Ureter (tissue), 1 donor: ENCODE measurements around the gene FOXN1. TPM values are rescaled to one million over a fixed set of nuclear protein-coding genes. Genes with fewer than 3 reads are reported as not detected.

ENCODE experiments used
- DNase-seq: peaks from one replicate; pipeline ENCODE4 v3.0.0-alpha.2; 2020; ENCODE audit warnings: low spot score
- total RNA-seq: library from RNA; stranded (reverse); gene quantifications from one replicate; pipeline ENCODE4 v1.2.4, GENCODE V29; 2023
- donor health status: DM: yes; HTN: yes; CAD: no.

Gene FOXN1
- total RNA-seq, 1 donor from 2014 or later = 1.5 TPM

GRCh38 chr17:28545787-28546415 lies 39.8 kb downstream of the FOXN1 start:
- no peak for DNase-seq

DNA sequence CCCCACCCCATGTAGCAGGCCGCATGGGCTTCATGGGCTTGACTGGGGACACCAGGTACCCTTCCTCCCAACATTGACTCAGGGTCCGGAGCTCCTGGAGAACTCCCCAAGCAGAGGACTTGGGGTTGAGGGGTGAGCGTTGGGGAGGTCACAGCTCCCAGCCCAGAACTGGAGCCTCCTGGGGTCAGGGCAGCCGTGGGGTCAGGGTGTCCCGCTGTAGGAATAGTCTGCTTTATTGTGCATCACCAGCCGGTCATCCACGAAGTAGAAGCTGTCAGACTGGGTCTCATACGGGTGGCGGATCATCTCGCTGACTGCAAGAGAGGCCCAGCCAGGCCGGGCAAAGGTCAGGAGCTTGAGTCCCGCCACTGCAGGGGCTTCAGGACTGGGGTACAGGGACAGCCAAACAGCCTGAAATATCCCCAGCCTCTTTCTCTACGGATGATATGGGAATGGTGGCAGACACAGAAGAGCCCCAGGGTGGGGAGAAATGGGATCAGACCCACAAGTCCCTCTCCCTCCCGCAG lies 41.0 kb downstream of the FOXN1 start:
- no peak for DNase-seq

DNA sequence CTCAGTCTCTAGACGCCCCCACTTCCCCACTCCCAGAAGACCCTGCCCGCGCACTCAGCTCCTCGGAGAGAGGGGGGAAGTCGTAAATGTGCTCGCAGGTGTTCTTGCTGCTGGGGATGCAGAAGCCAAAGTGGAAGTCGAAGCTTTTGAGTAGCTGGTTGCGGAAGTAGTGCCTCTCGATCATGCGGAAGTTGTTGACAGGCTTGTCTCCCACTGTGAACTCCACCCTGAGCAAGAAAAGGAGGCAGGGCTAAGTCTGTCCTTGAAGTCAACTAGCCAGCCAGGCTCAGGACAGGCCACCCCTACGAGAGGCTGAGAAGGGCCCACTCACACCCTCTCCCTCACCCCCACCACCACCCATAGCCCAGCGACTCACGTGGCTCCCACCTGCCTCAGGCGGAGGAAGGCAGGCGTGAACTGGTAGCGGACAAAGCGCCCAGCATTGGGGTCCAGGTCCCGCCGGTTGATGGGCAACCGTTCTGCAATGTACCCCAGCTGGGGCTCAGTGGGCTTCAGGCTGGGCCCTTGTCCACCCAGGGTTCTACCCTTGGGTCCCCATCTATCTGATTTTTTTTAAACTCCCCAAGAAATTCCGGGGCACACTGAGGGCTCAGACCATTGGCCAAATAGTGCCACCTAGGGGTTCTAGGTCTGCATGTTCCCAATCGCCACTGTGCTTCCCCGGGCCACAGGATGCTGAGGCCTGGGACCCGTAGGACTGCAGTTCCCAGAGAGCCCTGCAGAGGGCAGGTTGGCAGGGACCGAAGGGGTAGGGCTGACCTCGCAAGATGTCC lies 41.7 kb downstream of the FOXN1 start:
- peak; percentile 71 for DNase-seq

DNA sequence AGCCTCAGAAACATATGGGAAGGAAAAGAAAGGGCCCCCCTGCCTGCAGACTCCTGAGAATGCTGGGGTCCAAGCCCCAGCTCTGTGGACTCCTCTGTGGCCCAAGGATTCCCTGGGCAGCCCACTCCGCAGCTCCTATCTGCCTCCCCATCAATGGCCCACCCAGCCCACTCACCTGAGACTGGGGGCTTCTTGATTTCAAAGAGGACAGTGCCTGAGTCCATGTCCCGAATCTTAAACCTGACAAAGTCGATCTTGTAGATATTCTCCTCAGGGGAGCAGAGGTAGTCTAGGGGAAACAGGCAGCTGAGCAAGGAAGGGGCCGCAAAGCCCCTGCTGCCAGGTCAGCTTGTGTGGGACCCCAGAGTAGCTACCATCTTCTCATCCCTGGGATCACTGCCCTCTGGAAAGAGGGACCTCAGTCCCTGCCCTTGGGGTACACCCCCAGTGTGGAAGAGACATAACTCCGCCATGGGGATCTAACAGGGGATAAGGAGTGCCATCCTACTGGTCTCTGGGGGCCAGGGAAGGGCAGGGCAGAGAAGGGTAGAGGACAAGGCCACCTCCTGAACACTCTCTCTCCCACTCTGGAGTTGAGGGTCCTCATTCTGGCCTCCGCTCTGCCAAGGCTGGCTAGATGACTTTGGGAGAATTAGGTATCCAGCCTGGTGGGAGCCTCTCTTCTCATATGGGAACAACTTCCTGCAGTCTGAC lies 42.4 kb downstream of the FOXN1 start:
- DNase-seq = no peak

- no peak for DNase-seq
These were observed 43.3 kb downstream of the FOXN1 start for GRCh38 chr17:28549236-28550132.

- DNase-seq = no peak
These were observed 44.7 kb downstream of the FOXN1 start for GRCh38 chr17:28550858-28551257.

DNA sequence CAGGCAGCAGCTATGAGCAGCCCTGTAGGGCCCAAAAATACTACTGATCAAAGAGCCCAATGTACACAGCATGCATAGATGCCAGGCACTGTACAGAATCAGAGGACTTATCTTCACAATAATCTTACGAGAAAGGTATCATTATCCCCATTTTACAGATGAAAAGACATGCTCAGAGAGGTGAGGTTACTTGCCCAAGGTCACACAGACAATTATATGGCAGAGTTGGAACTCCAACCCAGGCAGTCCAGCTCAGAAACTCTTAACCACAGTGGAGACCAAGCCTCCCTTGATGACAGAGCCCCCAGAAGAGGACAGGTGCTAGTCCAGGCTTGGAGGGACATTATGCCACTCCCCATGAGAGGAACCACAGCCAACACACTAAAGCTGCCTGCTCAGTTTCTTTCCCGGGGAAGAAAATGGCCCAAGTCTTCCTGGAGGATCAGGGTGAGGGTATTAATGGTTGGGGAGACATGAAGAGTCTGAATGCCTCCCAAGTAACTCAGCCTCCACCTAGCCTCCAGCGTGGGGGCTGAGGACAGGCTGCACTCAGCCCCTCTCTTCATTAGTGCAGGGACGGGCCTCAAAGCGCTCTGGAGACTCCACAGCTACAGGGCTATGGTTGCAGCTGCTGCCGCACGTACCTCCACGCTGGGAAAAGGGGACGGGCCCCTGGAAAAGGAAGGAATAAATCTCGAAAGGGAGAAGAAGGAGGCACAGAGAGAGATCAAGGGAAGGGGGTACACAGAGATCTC lies 45.5 kb downstream of the FOXN1 start:
- DNase-seq = no peak

- DNase-seq = peak; percentile 78
These were observed 46.2 kb downstream of the FOXN1 start, which contains the start of gene UNC119 for GRCh38 chr17:28552176-28552999. Gene UNC119 (minus strand): TSS chr17:28552624. CDS start chr17:28552557, 67 bp downstream.

- DNase-seq = no peak
These were observed 46.9 kb downstream of the FOXN1 start for GRCh38 chr17:28553000-28553505.

- DNase-seq = no peak
These were observed 48.4 kb downstream of the FOXN1 start for GRCh38 chr17:28554565-28554964.

- no peak for DNase-seq
These were observed 48.9 kb downstream of the FOXN1 start for GRCh38 chr17:28555022-28555421.

- no peak for DNase-seq
These were observed 57.3 kb downstream of the FOXN1 start for GRCh38 chr17:28563475-28563874.

DNA sequence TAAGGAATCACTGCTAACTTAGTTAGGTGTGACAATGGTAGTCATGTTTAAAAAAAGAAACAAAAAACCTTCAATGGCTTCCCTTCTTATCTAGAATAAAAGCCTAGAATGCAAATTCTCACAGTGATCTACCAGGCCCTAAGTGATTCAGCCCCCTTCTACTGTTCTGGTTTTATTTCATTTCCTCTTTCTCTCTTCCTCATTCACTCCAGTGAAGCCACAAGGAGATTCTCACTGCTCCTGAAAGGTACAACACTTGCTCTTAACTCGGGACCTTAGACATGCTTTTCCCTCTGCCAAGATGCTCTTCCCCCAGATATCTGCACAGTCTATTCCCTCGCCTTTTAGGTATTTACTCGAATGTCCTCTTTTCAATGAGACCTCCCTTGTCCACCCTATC lies 61.5 kb downstream of the FOXN1 start:
- no peak for DNase-seq

DNA sequence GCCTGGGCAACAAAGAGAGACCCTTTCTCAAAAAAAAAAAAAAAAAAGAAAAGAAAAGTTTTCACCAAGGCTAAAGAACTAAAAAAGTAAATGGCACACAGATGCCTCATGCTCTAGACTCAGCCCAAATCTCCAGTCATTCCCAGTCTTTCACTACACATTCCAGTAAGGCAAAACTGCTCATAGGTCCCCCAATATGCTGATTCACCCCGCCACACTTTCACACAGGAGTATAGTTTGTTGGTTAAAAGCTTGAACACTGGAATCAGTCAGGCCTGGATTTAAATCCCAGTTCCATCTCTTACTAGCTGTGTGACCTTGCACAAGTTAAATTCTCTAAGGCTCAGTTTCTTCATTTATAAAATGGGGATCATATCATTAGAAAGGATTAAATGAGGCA lies 63.3 kb downstream of the FOXN1 start:
- DNase-seq = no peak

DNA sequence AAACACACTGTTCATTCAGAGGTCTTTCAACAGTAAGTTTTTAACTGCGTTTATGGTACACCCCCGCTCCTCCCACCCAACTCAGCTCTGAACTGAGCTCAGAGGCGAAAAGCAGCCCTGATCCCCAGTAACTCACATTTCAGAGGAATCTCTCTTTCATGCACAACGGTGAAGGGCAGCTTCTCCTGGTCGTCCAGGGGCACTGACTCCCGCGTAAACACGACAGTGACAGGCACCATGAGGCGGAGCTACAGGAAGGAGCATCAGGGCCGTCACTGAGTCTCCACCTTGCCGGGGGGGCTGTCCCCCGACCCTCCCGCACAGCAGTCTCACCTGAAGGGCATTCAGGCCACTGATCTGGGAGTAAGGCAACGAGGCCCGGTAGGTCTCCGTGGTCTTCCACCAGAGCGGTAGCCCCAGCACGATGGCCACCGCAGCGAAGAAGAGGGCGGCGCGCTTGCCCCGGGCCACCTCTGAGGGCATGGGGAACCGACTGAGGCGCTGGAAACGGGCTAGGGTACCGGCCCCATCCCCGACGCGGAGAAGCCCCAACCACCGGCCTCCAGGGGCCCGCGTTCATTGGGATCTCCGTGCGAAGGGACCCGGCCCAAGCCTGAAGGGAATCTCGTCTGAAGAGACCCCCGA lies 64.7 kb downstream of the FOXN1 start:
- no peak for DNase-seq

- DNase-seq = peak; percentile 96
These were observed 65.4 kb downstream of the FOXN1 start, which contains the start of gene PIGS for GRCh38 chr17:28571361-28572122. Gene PIGS (minus strand): TSS chr17:28571524. CDS start chr17:28571496, 28 bp downstream.

DNA sequence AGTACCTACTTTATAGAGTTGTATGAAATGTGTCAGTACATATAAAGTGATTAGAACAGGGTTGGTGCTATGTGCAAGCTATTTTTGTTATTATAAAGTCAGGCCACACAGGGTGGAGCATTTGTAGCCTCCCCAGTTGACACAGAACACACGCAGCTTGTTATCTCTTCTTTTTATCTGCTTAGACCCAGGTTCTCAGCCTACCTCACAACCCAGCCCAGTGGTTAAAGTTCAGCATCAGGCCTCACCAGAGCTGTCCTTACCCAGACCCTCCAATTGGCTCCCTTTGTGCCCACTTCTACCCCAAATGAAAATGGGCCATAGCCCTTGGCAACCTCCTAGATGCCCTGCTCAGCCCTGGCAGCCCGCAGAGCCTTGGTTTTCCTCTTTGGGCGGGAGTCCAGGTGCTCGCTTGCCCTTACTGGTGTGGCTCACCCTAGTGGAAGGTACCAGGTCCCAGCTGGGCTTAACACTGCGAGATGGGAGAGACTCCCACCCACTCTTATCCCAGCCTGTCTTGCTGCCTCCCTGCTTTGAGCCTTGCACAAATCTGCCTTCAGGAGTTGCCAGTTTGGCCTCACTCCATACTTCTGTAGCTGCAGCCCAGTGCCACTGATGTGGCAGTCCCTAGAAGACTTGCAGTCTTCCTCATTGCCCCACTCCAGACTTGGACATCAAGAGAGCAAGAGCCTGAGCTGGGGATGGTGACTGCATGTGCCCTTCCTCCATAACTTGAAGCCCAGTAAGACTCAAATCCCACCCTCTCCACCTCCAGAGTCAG lies 66.3 kb downstream of the FOXN1 start:
- DNase-seq = no peak
